ENCODE results near the gene GLI3. TPM values are rescaled to one million over a fixed set of nuclear protein-coding genes. Genes with fewer than 3 reads are reported as not detected.

Gene GLI3
- total and polyA plus RNA-seq, 10 donors, result 0.17 to 9.2 (median 1.8) TPM

DNA sequence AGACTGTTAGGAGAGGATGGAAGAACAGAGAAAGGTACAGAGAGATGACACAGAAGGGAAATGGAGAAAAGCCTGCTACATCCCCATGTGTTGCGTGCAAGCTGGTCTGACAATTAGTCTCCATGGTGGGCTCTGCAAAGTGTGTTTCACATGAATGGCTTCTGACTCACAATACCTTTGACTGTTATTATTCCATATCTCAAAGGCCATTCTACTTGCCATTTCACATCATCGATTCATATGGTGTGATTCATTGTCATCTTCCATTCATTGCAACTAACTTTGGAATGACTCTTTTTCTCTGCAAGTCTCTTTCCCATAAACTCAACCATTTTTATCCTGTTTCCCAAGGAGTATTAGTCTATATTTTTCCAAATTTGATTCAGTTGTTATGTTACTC lies 325.2 kb downstream of the GLI3 start:
- no peaks in the 10 kb centered on the region for H3K27me3 ChIP-seq (replicated peaks in 1 of 7)
- WGBS, 5 donors, result 83 to 93% (median 88%) methylated on average over 2 of the region's 2 CpGs
- DNase-seq, result no peak
- no peak overlapping the region for H3K27ac ChIP-seq
- TF ChIP-seq POLR2AphosphoS5 (IDR thresholded peaks at IDR 0.05), result no peak
- TF ChIP-seq, protein P1, sequence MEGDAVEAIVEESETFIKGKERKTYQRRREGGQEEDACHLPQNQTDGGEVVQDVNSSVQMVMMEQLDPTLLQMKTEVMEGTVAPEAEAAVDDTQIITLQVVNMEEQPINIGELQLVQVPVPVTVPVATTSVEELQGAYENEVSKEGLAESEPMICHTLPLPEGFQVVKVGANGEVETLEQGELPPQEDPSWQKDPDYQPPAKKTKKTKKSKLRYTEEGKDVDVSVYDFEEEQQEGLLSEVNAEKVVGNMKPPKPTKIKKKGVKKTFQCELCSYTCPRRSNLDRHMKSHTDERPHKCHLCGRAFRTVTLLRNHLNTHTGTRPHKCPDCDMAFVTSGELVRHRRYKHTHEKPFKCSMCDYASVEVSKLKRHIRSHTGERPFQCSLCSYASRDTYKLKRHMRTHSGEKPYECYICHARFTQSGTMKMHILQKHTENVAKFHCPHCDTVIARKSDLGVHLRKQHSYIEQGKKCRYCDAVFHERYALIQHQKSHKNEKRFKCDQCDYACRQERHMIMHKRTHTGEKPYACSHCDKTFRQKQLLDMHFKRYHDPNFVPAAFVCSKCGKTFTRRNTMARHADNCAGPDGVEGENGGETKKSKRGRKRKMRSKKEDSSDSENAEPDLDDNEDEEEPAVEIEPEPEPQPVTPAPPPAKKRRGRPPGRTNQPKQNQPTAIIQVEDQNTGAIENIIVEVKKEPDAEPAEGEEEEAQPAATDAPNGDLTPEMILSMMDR (IDR thresholded peaks at IDR 0.05 in 8 of 11, conservative IDR thresholded peaks at IDR 0.05 in 3 of 11), result no peak
- no peak for TF ChIP-seq POLR2A (IDR thresholded peaks at IDR 0.05)
- no peak overlapping the region for H3K4me3 ChIP-seq
- intact Hi-C loops (cut with DNase I; ENCODE audit: low total_unique reads), result no loop called here
- no peaks in the 10 kb centered on the region for H3K36me3 ChIP-seq
- H3K9me3 ChIP-seq, result no peaks in the 10 kb centered on the region
- H3K4me1 ChIP-seq, result no peaks in the 10 kb centered on the region

Small RNA genes lying within 50 kb of the gene (small RNA-seq; reads per million reads assigned to genes)
- gene HMGN2P30, result 0 reads per million in 4 donors

All from spleen (tissue), 11 donors.